ENCODE measurements around the gene PPP1R12C. TPM values are rescaled to one million over a fixed set of nuclear protein-coding genes. Genes with fewer than 3 reads are reported as not detected.

PPP1R12C gene
- total RNA-seq: 100 to 1,000 TPM; 184 to 206 TPM
- polyA plus RNA-seq (ENCODE audit: insufficient read depth, low read depth, low replicate concordance): 220 TPM
- long read RNA-seq, donor 1, full-length matches to known transcripts: 4 of 9 reads
- long read RNA-seq, donor 1, partial matches to known transcripts: 5 of 9 reads
- long read RNA-seq, donor 1, other reads (novel, unspliced or antisense): 0 of 9 reads
- long read RNA-seq, donor 2: 0 reads

- peaks cover 34% of the 10 kb centered on the region for H3K4me1 ChIP-seq
- H3K27ac ChIP-seq: peak within 1 kb of the TSS; percentile 68 to 84
- WGBS, 2 donors: 0% methylated on average over 13 to 25 of the region's 97 CpGs
- no peaks in the 10 kb centered on the region for H3K9me3 ChIP-seq
- no peaks in the 10 kb centered on the region for H3K36me3 ChIP-seq (ENCODE audit: low read depth, missing control alignments)
- H3K4me3 ChIP-seq: peak within 1 kb of the TSS; percentile 68 to 72
- TF ChIP-seq POLR2A (IDR thresholded peaks at IDR 0.05) (no peak), CTCF (IDR thresholded peaks at IDR 0.05) (no peak)
- DNase-seq: no peak
- no peaks in the 10 kb centered on the region for H3K27me3 ChIP-seq
- intact Hi-C loops (cut with DNase I; ENCODE audit: low total_unique reads): no loop called here
Measured at GRCh38 chr19:55116859-55117662, at the start of gene PPP1R12C. TSS of gene PPP1R12C (minus strand) at chr19:55117637. CDS start at chr19:55117543, 94 bp downstream.

GRCh38 chr19:55166530-55167268 is 49.3 kb upstream of the PPP1R12C start, which contains the start of gene DNAAF3:
TSS of gene DNAAF3 (minus strand) at chr19:55166613. CDS start at chr19:55166413, 200 bp downstream.
- H3K27ac ChIP-seq: no peak within 1 kb of the TSS

DNA sequence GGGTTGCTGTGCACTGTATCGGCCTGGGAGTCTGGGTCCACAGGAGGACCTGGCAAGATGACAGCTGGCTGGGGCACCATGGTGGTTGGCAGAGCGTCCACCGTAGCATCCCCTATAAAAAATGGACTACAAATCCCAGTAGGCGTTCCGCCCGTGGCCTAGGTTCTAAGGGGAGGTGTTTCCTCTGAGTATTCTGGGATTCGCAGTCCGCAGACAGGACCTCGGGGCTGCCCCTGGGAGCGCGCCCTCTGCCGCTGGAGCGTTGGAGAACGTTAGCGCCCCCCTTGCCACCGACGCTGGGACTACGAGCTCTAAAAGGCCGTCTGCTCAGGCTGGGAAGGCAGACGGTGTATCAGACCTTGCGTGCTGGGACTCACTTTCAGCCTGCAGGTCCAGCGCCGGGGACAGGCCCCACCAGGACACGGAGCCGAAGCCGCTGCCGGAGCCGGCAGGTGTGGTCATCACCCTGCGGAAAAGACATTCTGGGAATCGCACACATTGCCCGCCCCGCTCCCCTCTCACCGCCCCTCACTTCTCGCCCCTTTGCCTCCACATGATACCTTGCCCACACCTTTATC is 48.6 kb upstream of the PPP1R12C start:
- H3K9me3 ChIP-seq: no peaks in the 10 kb centered on the region
- TF ChIP-seq CTCF (IDR thresholded peaks at IDR 0.05) (peak in 2 of 3 experiments; percentile 15 to 30), POLR2A (IDR thresholded peaks at IDR 0.05) (no peak)
- H3K36me3 ChIP-seq (ENCODE audit: low read depth, missing control alignments): no peaks in the 10 kb centered on the region
- intact Hi-C loops (cut with DNase I; ENCODE audit: low total_unique reads): no loop called here
- DNase-seq: peak; percentile 84
- peak overlapping the region; percentile 35 to 51 for H3K4me3 ChIP-seq
- H3K27me3 ChIP-seq: no peaks in the 10 kb centered on the region
- peaks cover 3% of the 10 kb centered on the region for H3K4me1 ChIP-seq
- WGBS, 2 donors: 2 to 5% methylated on average over 14 to 30 of the region's 34 CpGs
- H3K27ac ChIP-seq: no peak overlapping the region

More at GRCh38 chr19:55166530-55167268, 49.3 kb upstream of the PPP1R12C start, which contains the start of gene DNAAF3:
- no peaks in the 10 kb centered on the region for H3K4me1 ChIP-seq
- H3K9me3 ChIP-seq: no peaks in the 10 kb centered on the region
- H3K27me3 ChIP-seq: no peaks in the 10 kb centered on the region
- 1% methylated on average over 32 to 33 of the region's 33 CpGs for WGBS, 2 donors
- H3K4me3 ChIP-seq: peak within 1 kb of the TSS; percentile 35 to 51
- DNase-seq: peak; percentile 98
- intact Hi-C loops (cut with DNase I; ENCODE audit: low total_unique reads): no loop called here
- TF ChIP-seq CTCF (IDR thresholded peaks at IDR 0.05) (no peak), POLR2A (IDR thresholded peaks at IDR 0.05) (no peak)
- H3K36me3 ChIP-seq (ENCODE audit: low read depth, missing control alignments): no peaks in the 10 kb centered on the region

GRCh38 chr19:55161571-55162322 is 44.3 kb upstream of the PPP1R12C start:
- Histone ChIP-seq H3K27ac (no peak overlapping the region), H3K4me3 (peak overlapping the region in 1 of 2 donors; percentile 32), H3K27me3 (no peaks in the 10 kb centered on the region), H3K4me1 (peaks cover 12% of the 10 kb centered on the region), H3K9me3 (no peaks in the 10 kb centered on the region), H3K36me3 (ENCODE audit: low read depth, missing control alignments) (no peaks in the 10 kb centered on the region)
- no peak for DNase-seq
- WGBS, 2 donors: 16 to 19% methylated on average over 17 to 60 of the region's 61 CpGs
- TF ChIP-seq POLR2A (IDR thresholded peaks at IDR 0.05): no peak
- intact Hi-C loops (cut with DNase I; ENCODE audit: low total_unique reads): no loop called here

Data from testis (tissue), 5 donors.